ENCODE data around the gene UBAC2.

Gene UBAC2

DNA sequence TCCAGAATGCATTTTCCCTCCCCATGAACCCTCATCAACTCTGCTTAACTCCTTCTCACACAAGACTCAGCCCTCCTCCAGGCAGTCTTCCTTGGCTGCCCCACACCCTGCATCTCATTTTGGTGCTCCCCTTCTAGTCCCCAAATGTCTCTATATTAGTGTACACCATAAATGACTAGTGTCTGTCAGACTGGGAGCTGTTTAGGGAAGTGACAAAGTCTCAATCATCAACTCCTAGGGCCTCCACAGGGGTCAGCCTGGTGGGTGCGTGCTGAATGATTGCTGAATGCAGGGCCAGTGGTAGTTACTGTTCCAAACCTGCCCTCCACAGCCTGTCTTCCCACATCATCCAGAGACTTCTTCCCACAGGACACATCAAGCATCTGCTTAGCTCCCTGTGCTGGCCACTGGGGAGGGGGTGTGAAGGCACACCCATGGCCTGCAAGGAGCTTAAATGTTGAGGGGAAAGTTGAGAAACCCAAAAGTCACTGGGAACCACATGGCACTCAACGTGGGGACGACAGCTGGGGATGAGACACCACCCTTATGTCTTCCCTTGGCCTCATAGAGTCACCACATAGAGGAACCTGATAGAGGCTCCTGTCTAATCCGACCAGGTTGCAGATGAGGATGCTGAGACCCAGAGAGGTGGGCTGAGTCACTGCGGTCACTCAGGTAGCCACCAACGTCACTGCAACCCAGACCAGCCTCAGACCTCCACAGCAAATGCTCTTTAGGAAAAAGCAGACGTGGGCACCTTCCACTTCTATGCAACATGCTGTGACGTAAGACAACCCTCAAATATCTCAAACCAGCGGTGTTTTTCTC, 221.3 kb downstream of the UBAC2 start:
- DNase-seq: no peak

DNA sequence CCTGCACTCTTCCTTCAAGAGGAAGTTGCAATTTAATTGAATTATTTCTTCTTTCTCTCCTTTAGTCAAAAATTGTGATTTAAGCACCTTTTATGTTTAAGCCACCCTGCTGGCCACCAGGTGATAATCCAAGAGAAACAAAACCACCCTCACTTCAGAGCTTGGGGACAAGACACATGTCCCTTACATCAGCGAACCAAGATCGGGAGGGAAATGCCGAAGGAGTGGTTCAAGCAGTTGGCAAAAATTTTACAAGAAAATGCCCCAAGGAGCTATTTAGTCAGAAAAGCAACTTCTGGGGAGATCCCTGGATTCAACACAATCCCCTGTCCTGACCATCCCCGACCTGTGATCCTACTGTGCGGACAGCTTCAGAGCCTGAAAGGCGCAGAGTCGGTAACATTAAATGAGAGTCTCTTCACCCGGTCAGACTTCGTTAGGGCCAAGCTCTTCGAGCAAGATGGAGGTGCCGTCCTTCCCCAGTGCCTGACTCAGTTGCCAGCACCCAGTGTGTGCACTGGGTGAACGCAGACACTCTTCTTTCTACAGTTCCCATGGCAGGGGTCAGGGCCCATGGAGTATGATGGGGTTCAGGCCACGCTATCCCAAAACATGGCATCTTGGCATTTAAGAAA, 222.0 kb downstream of the UBAC2 start:
- DNase-seq: no peak

DNA sequence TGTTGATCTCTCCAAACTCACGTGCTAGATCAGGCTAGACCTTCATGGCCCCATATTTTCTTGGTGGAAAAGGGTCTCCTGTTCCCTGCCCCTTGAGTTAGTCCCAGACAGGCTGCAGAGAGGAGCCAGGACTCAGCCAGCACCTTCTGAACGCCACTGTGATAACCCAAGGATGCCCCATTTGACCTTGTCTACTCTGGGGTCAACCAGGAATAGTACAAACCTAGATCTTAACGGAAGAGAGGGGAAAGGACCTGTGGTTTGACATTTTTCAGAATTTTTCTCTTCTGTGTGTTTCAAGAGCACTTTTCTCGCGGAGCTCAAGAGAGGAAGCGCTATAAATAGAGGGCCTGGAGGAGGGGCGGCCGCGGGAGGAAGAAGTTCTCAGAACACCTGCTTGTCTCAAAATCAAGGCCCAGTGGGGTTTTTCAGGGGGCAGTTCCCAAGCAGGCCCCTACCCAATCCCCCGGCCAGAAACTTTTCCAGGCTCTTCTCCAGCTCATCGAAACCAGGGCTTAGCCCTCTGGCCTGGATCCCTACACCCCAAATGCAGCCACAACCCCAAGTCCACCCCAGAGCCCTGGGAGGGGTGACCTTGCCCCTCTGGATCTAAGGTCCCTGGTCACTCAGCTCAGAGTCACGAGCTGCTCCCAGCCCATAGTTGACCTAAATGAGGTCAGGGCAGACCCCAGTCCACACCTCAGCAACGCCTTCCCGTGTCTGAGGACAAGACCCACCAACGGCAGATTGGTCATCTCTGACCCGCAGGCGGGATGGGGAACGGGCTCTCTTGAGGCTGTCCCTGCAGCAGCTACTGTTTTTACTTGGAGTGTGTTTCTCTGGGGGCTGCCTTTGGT, 225.1 kb downstream of the UBAC2 start:
- peak; percentile 43 for DNase-seq

DNA sequence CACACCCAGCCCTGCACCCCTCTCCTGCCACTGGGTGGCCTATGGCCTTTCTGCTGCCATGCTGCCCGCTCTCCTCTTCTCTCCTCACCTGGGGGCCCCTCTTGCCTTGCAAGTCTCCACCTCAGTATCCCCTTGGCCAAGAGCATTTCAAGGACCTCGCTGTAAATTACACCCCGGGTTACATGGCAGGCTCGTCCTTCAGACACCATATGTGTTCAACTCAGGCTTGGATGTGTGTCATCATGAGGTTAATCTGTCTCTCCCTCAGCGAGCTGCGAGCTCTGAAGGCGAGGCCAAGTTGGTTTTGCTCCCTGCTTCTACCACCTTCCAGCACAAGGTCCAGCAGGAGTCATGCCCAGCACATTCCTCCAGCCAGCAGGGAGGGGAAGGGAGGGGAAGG, 225.8 kb downstream of the UBAC2 start:
- DNase-seq: no peak

DNA sequence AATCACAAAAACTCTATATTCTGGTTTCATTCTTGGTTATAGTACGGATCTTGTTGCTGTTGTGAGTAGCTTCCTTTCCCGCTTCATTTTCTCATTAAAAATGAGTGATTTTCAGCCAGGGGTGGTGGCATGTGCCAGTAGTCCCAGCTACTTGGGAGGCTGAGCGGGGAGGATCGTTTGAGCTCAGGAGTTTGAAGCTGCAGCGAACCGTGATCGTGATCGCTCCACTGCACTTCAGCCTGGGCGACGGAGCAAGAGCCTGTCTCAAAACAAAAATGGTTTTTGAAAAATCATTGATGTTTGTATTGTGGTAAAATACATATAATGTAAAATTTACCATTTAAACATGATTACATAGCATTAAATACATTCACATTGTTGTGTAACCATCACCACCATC, 229.0 kb downstream of the UBAC2 start:
- no peak for DNase-seq

DNA sequence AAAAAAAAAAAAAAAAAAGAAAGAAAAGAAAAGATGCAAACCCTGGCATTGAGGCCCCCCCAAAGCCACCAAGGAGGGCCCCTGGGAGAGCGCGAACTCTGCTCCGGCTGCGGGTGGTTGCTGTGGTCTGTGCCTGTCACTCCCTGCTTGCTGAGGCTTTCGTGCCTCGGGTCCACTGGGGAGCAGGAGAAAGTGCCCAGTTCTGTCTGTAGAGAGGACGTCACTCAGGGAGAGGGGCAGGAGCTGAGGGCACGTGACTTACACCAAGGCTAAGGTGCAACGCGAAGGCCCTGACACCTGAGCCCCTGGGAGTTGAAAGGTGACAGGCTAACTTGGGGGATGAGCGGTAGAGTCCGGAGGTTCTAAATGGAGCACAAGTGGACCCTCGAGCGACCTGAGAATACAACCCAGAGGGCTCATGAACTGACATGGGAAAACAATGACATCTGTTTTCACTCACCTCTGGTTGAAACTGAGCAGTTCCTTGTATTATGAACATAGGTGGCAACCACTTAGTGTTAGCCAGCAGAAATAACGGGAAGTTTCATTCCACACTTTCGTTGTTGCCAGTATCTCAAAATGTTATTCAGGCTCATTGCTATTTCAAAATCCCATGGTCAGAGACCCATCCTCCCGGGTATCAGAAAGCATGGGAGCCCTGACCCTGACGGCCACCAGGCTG, 231.4 kb downstream of the UBAC2 start:
- no peak for DNase-seq

DNA sequence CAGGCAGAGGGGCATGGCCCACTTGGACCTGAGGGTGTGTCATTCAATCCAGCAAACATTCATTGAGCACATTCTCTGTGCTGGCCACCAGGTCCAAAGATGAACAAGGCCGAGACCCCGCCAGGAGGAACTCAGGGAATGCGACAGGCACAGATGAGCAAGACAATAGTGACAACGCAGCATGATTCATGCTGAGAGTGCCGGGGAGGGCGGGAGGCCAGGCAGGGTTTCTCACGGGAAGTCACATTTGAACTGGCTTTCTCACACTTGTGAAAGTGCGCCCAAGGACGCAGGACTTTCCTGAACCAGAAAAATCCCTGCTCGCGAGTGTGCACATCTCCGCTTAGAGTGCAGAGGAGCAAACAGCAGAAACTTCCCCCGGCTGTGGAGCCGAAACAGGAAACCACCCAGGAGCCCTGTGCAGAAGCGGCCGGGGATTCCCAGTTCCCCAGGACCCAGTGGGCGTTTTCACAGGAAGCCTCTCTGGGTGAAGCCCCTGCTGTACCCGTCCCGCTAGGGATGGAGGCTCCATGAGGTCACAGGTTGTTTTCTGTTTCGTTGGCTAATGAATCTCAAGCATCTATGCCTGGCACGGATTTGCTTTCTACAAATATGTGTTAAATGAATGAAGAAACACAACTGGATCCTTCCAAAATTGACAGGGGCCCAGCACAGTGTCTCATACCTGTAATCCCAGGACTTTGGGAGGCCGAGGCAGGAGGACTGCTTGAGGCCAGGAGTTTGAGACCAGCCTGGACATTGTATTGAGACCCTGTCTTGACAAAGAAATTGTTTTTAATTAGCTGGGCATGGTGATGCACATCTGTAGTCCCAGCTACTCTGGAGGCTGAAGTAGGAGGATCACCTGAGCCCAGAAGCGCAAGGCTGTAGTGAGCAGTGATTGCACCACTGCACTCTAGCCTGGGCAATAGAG, 232.2 kb downstream of the UBAC2 start:
- peak; percentile 91 for DNase-seq

DNA sequence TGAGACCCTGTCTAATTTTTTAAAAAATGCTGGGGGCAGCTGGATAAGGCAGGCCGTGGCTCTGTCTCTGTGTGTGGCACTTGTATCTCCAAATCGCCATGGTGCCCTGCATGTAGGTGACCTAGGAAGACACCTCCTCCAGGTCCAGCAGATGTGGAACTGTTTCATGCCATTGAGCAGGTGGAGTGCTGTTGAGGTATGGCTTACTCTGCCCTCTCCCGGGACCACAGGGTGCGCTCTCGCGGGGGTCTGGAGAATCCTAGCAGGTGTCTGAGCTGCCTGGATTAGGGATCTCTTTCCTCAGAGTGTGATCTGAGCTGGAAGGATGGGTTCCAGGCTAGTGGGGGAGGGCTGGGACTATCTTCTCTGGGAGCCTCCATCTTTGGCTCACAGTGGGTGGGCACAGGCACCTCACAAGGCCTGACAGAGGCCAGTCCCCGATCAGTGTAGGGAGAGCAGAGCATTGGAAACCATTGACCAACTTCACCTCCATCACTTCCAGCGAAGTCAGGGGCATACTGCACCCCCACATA, 233.0 kb downstream of the UBAC2 start:
- no peak for DNase-seq

DNA sequence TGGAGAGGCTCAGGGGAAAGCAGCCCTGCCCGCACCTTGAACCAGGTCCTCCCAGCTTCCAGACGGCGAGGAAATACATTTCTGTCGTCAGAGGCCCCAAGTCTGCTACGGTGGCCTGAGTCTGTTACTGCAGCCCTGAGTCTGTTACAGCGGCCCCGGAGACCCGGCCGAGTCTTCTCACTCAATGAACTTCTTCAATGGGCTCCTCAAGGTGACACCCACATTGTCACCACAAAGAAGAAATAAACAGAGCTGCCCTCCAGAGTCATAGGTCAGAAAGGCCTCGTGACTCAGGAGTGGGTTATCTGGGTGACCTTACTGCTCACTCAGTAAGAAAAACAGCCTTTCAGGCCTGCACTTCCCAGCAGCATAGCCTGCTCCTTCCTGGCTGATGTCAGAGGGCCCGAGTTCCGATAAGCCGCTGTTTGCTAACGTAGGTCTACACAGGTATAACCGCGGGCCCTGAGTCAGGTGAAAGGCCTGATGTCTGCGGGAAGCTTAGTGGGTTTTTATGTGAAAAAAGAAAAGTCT, 233.7 kb downstream of the UBAC2 start:
- DNase-seq: peak; percentile 84

DNA sequence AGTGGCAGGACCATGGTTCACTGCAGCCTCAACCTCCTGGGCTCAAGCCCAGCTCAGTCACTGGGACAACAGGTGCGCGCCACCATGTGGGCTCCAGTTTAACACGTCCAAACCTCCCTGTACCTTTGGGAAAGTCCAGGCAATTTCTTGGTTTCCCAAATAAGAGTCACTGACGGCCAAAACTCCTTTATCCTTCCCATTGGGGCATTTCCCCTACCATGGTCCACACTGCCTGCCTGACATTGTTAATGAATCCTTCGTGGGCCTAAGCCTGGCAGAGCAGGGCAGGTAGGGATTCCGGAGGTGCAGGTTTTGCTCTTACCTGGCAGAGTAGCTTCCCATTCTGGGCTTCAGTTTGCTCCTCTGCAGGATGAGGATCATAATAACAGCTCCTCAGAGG, 234.5 kb downstream of the UBAC2 start:
- no peak for DNase-seq

DNA sequence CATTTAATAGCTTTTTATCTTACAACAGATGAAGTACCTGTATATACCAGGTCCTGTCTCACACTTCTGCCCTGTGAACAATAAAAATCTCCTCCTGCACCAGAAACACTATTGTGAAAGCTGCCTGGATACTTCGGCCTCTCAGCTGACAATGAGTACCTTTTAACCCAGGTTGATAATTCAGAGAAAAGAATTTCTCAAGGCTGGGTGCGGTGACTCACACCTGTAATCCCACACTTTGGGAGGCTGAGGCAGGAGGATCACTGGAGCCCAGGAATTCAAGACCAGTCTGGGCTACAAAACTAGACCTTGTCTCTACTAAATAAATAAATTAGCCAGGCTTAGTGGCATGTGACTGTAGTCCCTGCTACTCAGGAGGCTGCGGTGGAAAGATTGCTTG, 235.3 kb downstream of the UBAC2 start:
- no peak for DNase-seq
